K562 (cell line): Measurements from ENCODE around the gene PIGQ. TPM values are rescaled to one million over a fixed set of nuclear protein-coding genes. Genes with fewer than 3 reads are reported as not detected.

ENCODE experiments used
- BCOR ChIP-seq: fragments of 450-650 bp; IDR thresholded peaks from 2 replicates; pipeline ENCODE4 v1.6.1; 2016
- CHD1 ChIP-seq: fragments of 200-600 bp; sonication (generic); IDR thresholded peaks from one replicate; pipeline ENCODE4 v1.6.1; 2012; ENCODE audit warnings: mild to moderate bottlenecking, moderate library complexity, low read length, inconsistent platforms
- CHD4 ChIP-seq: fragments of 200-600 bp; sonication (generic); IDR thresholded peaks from 3 replicates; pipeline ENCODE4 v1.6.1; 2012; ENCODE audit warnings: low read depth, mild to moderate bottlenecking, mixed read lengths, low read length, inconsistent platforms; ENCODE audit not compliant: insufficient read depth, insufficient replicate concordance, poor library complexity, severe bottlenecking
- E2F3 ChIP-seq: fragments of 250-450 bp; sonication (Bioruptor Pico); IDR thresholded peaks from 2 replicates; pipeline ENCODE4 v1.4.0; 2020; ENCODE audit warnings: mild to moderate bottlenecking
- GATAD2B ChIP-seq: fragments of 450-650 bp; IDR thresholded peaks from 2 replicates; pipeline ENCODE4 v1.6.1; 2017; ENCODE audit warnings: mild to moderate bottlenecking, borderline replicate concordance
- GTF2A2 ChIP-seq: IDR thresholded peaks from 2 replicates; pipeline ENCODE4 v1.6.1; 2016; ENCODE audit warnings: mild to moderate bottlenecking, missing genetic modification characterization, missing compliant biosample characterization
- GTF2F1 ChIP-seq: IDR thresholded peaks from 2 replicates; pipeline ENCODE4 v1.6.1; 2011; ENCODE audit warnings: low read depth, low read length, improper control_type of control experiment
- HMGN3 ChIP-seq: IDR thresholded peaks from 2 replicates; pipeline ENCODE4 v1.6.1; 2011; ENCODE audit warnings: borderline replicate concordance, low read depth, mild to moderate bottlenecking, mixed read lengths, low read length; ENCODE audit not compliant: insufficient read length; ENCODE audit errors: extremely low read depth
- KLF1 ChIP-seq: fragments of 450-650 bp; IDR thresholded peaks from 2 replicates; pipeline ENCODE4 v1.6.1; 2016; ENCODE audit warnings: missing genetic modification characterization, missing compliant biosample characterization
- PHF8 ChIP-seq: fragments of 200-600 bp; sonication (generic); IDR thresholded peaks from 2 replicates; pipeline ENCODE4 v1.6.1; 2012; ENCODE audit warnings: mixed run types, mild to moderate bottlenecking, inconsistent platforms, low read length, moderate library complexity, borderline replicate concordance
- RNF2 ChIP-seq: sonication (generic); IDR thresholded peaks from 2 replicates; pipeline ENCODE4 v1.6.1; 2016
- SP1 ChIP-seq: sonication (generic); formaldehyde crosslinking; IDR thresholded peaks from 2 replicates; pipeline ENCODE4 v1.8.1; 2022; ENCODE audit warnings: mild to moderate bottlenecking, missing genetic modification reagents
- STAT5B ChIP-seq: fragments of 250-450 bp; sonication (Bioruptor Pico); IDR thresholded peaks from 2 replicates; pipeline ENCODE4 v1.8.0; 2021; ENCODE audit warnings: mild to moderate bottlenecking, inconsistent platforms
- SUPT5H ChIP-seq: fragments of 450-650 bp; IDR thresholded peaks from 2 replicates; pipeline ENCODE4 v1.6.1; 2016
- WHSC1 ChIP-seq: IDR thresholded peaks from one replicate; pipeline ENCODE4 v1.6.1; 2012; ENCODE audit warnings: low read length, control low read depth, inconsistent platforms
- ZNF583 ChIP-seq: fragments of 250-450 bp; sonication (Bioruptor Pico); IDR thresholded peaks from 2 replicates; pipeline ENCODE4 v1.4.0; 2020
- ZNF764 ChIP-seq: fragments of 250-450 bp; sonication (Bioruptor Pico); IDR thresholded peaks from 2 replicates; pipeline ENCODE4 v1.4.0; 2020; ENCODE audit warnings: low read depth, mild to moderate bottlenecking, moderate library complexity
- polyA plus RNA-seq, 8 experiments: library from polyadenylated mRNA; depleted of rRNA in 4 of 8; stranded (reverse) in 5 of 8; unstranded in 3 of 8; fragments of >200 nt; fragmentation: Nextera tagmentation in 2 of 8; fragmentation: Illumina TruSeq in 1 of 8; extraction: Ambion mirVana in 2 of 8; extraction: Trizol in 1 of 8; gene quantifications; 2 replicates each; pipeline versions ENCODE4 v1.2.1 to v1.2.3, GENCODE V29; 2011 to 2014; ENCODE audit warnings: inconsistent platforms in 1 of 8, missing spikeins in 1 of 8
- total RNA-seq, 7 experiments: library from RNA; depleted of rRNA in 6 of 7; stranded (reverse); fragments of >200 nt in 6 of 7; fragmentation: Illumina TruSeq in 2 of 7; extraction: Trizol in 2 of 7; gene quantifications; 2 replicates each; pipeline versions ENCODE4 v1.2.1 to v1.2.3, GENCODE V29; 2011 to 2021; ENCODE audit warnings: low replicate concordance in 1 of 7
- TF ChIP-seq, protein P1 (sequence below): sonication (generic); formaldehyde crosslinking; IDR thresholded peaks from 2 replicates; pipeline ENCODE4 v1.8.1; 2023; ENCODE audit warnings: mild to moderate bottlenecking, missing genetic modification reagents
- TF ChIP-seq, protein P2 (sequence below): sonication (generic); formaldehyde crosslinking; IDR thresholded peaks from 2 replicates; pipeline ENCODE4 v1.8.0; 2022; ENCODE audit warnings: mild to moderate bottlenecking, low read depth, missing genetic modification reagents
- TF ChIP-seq, protein P3 (sequence below): fragments of 450-650 bp; IDR thresholded peaks from 2 replicates; pipeline ENCODE4 v1.7.1; 2018; ENCODE audit warnings: mild to moderate bottlenecking, low read depth; ENCODE audit not compliant: partially characterized antibody
- TF ChIP-seq, protein P4 (sequence below): fragments of 250-450 bp; sonication (Bioruptor Pico); IDR thresholded peaks from 2 replicates; pipeline ENCODE4 v1.4.0; 2020; ENCODE audit warnings: mild to moderate bottlenecking, moderate library complexity

PIGQ gene
- total and polyA plus RNA-seq, 9 of the 15 experiments (the other 6 are each of a cell fraction or from before 2014, with no cell fraction given), result 0.20 to 49.6 (median 11.7) TPM

DNA sequence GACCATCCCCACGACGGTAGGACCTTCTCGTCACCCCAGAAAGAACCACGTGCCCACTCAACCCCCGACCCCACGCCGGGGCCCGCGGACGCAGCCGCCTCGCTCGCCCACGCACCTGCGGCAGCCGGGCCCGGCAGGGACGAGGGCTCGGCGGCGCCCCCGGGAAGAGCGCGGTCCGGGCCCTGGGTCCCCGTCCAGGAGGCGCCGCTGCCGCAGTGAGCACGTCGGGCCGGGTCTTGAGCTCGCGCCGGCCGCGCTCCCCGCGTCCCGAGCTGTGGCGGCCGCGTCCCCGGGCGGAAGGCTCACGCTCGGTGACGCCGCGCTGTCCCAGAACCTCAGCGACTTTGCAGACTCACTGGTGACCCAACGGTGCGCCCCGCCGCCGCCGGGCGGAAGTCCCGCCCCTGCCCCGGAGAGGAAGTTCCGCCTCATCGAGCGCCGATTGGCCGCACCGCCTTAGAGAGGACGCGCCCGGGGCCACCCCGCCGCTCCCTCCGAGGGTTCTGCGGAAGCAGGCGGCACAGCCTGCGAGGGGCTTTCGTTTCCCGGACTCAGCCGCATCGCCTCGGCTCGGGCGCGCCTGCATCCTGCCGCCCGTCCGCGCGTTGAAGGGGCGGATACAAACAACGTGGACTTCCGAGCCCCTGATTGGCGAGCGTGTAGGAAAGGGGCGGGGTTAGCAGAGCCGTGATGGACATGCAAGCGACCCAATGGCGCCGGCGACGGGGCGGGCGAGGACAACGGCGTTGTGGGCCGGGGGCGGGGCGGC is 19.3 kb downstream of the PIGQ start (continued):
- TF ChIP-seq HMGN3 (peak; percentile 73), STAT5B (CRISPR knock-in tag) (no peak), BCOR (no peak), E2F3 (no peak), CHD1 (peak; percentile 93), PHF8 (peak; percentile 87; the same call in 1 of the 2 replicates), GTF2F1 (peak; percentile 32; the same call in 1 of the 2 replicates), SUPT5H (peak; percentile 74), ZNF764 (CRISPR knock-in tag) (no peak), KLF1 (tag) (0 out of 2 replicates have a peak, but pooled peaks have one; percentile 34), GATAD2B (no peak; the same call in 1 of the 2 replicates), ZNF583 (CRISPR knock-in tag) (peak; percentile 48; the same call in 1 of the 2 replicates), GTF2A2 (tag) (no peak), SP1 (peak; percentile 95), CHD4 (no peak), RNF2 (0 out of 2 replicates have a peak, but pooled peaks have one; percentile 30), WHSC1 (no peak)
- TF ChIP-seq, protein P1, sequence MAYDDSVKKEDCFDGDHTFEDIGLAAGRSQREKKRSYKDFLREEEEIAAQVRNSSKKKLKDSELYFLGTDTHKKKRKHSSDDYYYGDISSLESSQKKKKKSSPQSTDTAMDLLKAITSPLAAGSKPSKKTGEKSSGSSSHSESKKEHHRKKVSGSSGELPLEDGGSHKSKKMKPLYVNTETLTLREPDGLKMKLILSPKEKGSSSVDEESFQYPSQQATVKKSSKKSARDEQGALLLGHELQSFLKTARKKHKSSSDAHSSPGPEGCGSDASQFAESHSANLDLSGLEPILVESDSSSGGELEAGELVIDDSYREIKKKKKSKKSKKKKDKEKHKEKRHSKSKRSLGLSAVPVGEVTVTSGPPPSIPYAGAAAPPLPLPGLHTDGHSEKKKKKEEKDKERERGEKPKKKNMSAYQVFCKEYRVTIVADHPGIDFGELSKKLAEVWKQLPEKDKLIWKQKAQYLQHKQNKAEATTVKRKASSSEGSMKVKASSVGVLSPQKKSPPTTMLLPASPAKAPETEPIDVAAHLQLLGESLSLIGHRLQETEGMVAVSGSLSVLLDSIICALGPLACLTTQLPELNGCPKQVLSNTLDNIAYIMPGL (CRISPR knock-in tag), result peak; percentile 87
- TF ChIP-seq, protein P2, sequence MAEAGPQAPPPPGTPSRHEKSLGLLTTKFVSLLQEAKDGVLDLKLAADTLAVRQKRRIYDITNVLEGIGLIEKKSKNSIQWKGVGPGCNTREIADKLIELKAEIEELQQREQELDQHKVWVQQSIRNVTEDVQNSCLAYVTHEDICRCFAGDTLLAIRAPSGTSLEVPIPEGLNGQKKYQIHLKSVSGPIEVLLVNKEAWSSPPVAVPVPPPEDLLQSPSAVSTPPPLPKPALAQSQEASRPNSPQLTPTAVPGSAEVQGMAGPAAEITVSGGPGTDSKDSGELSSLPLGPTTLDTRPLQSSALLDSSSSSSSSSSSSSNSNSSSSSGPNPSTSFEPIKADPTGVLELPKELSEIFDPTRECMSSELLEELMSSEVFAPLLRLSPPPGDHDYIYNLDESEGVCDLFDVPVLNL (CRISPR knock-in tag), result no peak
- TF ChIP-seq, protein P3, sequence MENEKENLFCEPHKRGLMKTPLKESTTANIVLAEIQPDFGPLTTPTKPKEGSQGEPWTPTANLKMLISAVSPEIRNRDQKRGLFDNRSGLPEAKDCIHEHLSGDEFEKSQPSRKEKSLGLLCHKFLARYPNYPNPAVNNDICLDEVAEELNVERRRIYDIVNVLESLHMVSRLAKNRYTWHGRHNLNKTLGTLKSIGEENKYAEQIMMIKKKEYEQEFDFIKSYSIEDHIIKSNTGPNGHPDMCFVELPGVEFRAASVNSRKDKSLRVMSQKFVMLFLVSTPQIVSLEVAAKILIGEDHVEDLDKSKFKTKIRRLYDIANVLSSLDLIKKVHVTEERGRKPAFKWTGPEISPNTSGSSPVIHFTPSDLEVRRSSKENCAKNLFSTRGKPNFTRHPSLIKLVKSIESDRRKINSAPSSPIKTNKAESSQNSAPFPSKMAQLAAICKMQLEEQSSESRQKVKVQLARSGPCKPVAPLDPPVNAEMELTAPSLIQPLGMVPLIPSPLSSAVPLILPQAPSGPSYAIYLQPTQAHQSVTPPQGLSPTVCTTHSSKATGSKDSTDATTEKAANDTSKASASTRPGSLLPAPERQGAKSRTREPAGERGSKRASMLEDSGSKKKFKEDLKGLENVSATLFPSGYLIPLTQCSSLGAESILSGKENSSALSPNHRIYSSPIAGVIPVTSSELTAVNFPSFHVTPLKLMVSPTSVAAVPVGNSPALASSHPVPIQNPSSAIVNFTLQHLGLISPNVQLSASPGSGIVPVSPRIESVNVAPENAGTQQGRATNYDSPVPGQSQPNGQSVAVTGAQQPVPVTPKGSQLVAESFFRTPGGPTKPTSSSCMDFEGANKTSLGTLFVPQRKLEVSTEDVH, result peak; percentile 78
- TF ChIP-seq, protein P4, sequence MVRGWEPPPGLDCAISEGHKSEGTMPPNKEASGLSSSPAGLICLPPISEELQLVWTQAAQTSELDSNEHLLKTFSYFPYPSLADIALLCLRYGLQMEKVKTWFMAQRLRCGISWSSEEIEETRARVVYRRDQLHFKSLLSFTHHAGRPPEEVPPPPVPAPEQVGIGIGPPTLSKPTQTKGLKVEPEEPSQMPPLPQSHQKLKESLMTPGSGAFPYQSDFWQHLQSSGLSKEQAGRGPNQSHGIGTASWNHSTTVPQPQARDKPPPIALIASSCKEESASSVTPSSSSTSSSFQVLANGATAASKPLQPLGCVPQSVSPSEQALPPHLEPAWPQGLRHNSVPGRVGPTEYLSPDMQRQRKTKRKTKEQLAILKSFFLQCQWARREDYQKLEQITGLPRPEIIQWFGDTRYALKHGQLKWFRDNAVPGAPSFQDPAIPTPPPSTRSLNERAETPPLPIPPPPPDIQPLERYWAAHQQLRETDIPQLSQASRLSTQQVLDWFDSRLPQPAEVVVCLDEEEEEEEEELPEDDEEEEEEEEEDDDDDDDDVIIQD (CRISPR knock-in tag), result no peak
